Sigmoid colon (tissue), 4 donors: ENCODE measurements around the gene PNKP.

Experiments
- EP300 ChIP-seq, 4 donors: sonication (generic); formaldehyde crosslinking; IDR thresholded peaks; one replicate each; pipeline ENCODE4 v1.6.1; 2017; ENCODE audit warnings: antibody characterized with exemption in 4 of 4
- TF ChIP-seq, protein P1 (sequence below), 4 experiments: fragments of 450-650 bp in 3 of 4; fragments of 200-600 bp in 1 of 4; IDR thresholded peaks; one replicate each; pipeline ENCODE4 v1.5.1; 2016 to 2019; ENCODE audit warnings: antibody characterized with exemption in 4 of 4, mild to moderate bottlenecking in 3 of 4, moderate library complexity in 2 of 4

DNA sequence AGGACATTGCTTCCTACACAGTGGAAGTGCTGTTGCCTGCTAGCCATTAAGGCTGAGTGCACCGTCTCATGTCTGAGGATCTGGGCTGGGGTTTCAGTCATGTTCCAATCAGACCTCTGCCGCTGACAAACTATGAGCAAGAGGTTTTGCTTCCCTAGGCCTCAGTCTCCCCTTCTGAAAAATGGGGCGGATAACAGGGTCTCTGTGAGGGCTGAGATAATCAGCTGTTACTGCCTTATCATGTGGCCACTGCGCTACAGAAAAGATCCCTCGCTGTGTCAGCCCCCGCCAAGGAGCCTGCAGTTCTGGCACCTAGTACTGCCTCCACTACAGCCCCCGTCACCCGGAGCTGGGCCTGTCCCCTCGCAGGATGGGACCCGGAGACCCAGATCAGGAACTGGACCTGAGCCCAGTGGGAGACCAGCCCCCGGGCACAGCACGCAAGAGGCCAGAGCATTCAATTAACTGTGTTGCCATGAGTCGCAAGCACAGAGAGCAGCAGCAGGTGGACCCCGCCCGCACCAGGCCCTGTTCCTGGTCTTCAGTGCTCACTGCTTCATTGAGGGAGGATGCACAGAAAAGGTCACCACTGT, 3.0 kb upstream of the PNKP start:
- TF ChIP-seq, protein P1, sequence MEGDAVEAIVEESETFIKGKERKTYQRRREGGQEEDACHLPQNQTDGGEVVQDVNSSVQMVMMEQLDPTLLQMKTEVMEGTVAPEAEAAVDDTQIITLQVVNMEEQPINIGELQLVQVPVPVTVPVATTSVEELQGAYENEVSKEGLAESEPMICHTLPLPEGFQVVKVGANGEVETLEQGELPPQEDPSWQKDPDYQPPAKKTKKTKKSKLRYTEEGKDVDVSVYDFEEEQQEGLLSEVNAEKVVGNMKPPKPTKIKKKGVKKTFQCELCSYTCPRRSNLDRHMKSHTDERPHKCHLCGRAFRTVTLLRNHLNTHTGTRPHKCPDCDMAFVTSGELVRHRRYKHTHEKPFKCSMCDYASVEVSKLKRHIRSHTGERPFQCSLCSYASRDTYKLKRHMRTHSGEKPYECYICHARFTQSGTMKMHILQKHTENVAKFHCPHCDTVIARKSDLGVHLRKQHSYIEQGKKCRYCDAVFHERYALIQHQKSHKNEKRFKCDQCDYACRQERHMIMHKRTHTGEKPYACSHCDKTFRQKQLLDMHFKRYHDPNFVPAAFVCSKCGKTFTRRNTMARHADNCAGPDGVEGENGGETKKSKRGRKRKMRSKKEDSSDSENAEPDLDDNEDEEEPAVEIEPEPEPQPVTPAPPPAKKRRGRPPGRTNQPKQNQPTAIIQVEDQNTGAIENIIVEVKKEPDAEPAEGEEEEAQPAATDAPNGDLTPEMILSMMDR (IDR thresholded peaks at IDR 0.05): no peak
- no peak for TF ChIP-seq EP300 (IDR thresholded peaks at IDR 0.05)
